ENCODE measurements around the gene CYLD.

Gene CYLD

DNA sequence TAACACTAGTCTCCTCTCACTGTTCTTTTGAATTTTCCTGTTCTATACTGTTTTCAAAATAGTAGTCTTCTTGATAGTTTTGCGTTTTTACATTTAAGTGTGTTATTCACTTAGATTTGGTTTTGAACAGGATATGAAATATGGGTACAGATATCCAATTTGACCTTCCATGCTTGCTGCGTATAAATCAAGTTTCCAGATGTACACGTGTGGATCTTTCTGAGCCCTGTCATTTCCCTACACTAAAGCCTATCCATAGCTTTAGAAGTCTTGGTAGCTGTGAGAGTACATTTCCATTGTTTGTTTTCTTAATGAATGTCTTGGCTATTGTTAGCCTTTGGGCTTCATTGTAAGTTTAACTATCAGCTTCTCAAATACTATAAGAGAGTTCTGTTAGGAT, 20.4 kb downstream of the CYLD start:
- peaks cover 25% of the 10 kb centered on the region for H3K36me3 ChIP-seq (replicated peaks; ENCODE audit: low read depth, low read length)
- no peak overlapping the region for H3K4me2 ChIP-seq (ENCODE audit: low read length)
- H3K79me2 ChIP-seq (ENCODE audit: low read length): no peaks in the 10 kb centered on the region
- H4K20me1 ChIP-seq (ENCODE audit: insufficient read depth, low read length): no peaks in the 10 kb centered on the region
- no peaks in the 10 kb centered on the region for H3K27me3 ChIP-seq (ENCODE audit: low read depth, low read length)
- TF ChIP-seq, protein P1, sequence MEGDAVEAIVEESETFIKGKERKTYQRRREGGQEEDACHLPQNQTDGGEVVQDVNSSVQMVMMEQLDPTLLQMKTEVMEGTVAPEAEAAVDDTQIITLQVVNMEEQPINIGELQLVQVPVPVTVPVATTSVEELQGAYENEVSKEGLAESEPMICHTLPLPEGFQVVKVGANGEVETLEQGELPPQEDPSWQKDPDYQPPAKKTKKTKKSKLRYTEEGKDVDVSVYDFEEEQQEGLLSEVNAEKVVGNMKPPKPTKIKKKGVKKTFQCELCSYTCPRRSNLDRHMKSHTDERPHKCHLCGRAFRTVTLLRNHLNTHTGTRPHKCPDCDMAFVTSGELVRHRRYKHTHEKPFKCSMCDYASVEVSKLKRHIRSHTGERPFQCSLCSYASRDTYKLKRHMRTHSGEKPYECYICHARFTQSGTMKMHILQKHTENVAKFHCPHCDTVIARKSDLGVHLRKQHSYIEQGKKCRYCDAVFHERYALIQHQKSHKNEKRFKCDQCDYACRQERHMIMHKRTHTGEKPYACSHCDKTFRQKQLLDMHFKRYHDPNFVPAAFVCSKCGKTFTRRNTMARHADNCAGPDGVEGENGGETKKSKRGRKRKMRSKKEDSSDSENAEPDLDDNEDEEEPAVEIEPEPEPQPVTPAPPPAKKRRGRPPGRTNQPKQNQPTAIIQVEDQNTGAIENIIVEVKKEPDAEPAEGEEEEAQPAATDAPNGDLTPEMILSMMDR (IDR thresholded peaks at IDR 0.05; ENCODE audit: low read depth, low read length): no peak
- TF ChIP-seq EZH2phosphoT487 (IDR thresholded peaks at IDR 0.05; ENCODE audit: low read depth): no peak
- H3K9ac ChIP-seq (ENCODE audit: low read length): no peak overlapping the region
- no peak overlapping the region for H3K27ac ChIP-seq (ENCODE audit: low read length)
- no peak overlapping the region for H2AFZ ChIP-seq (ENCODE audit: low read depth, low read length)
- no peak overlapping the region for H3K4me3 ChIP-seq (ENCODE audit: low read length)
- no peaks in the 10 kb centered on the region for H3K4me1 ChIP-seq (ENCODE audit: low read length)
- H3K9me3 ChIP-seq (ENCODE audit: insufficient read depth, low read length): 0 out of 2 replicates have a peak, but pooled peaks cover 7% of the 10 kb centered on the region

DNA sequence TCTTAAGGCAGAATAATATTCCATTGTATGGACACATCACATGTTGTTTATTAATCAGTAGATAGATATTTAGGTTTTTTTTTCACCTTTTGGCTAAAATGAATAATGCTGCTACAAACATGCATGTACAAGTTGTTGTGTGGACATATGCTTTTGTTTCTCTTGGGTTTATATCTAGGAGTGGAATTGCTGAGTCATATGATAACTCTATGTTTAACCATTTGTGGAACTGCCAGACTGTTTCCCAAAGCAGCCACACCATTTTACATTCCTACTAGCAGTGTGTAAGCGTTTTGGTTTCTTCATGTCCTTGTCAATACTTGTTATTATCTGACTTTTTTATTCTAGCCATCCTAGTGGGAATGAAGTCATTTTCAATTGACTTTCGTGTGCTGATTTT, 21.3 kb downstream of the CYLD start:
- no peak overlapping the region for H2AFZ ChIP-seq (ENCODE audit: low read depth, low read length)
- no peaks in the 10 kb centered on the region for H3K4me1 ChIP-seq (ENCODE audit: low read length)
- no peaks in the 10 kb centered on the region for H3K27me3 ChIP-seq (ENCODE audit: low read depth, low read length)
- no peak overlapping the region for H3K9ac ChIP-seq (ENCODE audit: low read length)
- H4K20me1 ChIP-seq (ENCODE audit: insufficient read depth, low read length): no peaks in the 10 kb centered on the region
- H3K9me3 ChIP-seq (ENCODE audit: insufficient read depth, low read length): 0 out of 2 replicates have a peak, but pooled peaks cover 7% of the 10 kb centered on the region
- H3K4me2 ChIP-seq (ENCODE audit: low read length): no peak overlapping the region
- H3K79me2 ChIP-seq (ENCODE audit: low read length): no peaks in the 10 kb centered on the region
- no peak overlapping the region for H3K27ac ChIP-seq (ENCODE audit: low read length)
- no peak overlapping the region for H3K4me3 ChIP-seq (ENCODE audit: low read length)
- no peak for TF ChIP-seq EZH2phosphoT487 (IDR thresholded peaks at IDR 0.05; ENCODE audit: low read depth)
- TF ChIP-seq, protein P1 (IDR thresholded peaks at IDR 0.05; ENCODE audit: low read depth, low read length): no peak
- H3K36me3 ChIP-seq (replicated peaks; ENCODE audit: low read depth, low read length): peaks cover 25% of the 10 kb centered on the region

DNA sequence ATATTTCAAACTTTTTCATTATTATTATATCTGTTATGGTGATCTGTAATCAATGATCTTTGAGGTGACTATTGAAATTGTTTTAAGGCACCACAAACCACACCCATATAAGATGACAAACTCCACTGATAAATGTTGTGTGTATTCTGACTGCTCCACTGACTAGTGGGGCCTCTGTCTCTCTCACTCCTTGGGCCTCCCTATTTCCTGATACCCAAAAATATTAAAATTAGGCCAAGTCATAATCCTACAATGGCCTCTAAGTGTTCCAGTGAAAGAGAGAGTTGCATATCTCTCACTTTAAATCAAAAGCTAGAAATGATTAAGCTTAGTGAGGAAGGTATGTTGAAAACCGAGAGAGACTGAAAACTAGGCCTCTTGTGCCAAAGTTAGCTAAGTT, 23.4 kb downstream of the CYLD start:
- Histone ChIP-seq H3K36me3 (replicated peaks; ENCODE audit: low read depth, low read length) (peaks cover 32% of the 10 kb centered on the region), H3K4me2 (ENCODE audit: low read length) (no peak overlapping the region), H3K27me3 (ENCODE audit: low read depth, low read length) (no peaks in the 10 kb centered on the region), H4K20me1 (ENCODE audit: insufficient read depth, low read length) (no peaks in the 10 kb centered on the region), H3K9me3 (ENCODE audit: insufficient read depth, low read length) (0 out of 2 replicates have a peak, but pooled peaks cover 7% of the 10 kb centered on the region), H3K27ac (ENCODE audit: low read length) (no peak overlapping the region), H3K4me3 (ENCODE audit: low read length) (no peak overlapping the region), H3K79me2 (ENCODE audit: low read length) (no peaks in the 10 kb centered on the region), H3K4me1 (ENCODE audit: low read length) (no peaks in the 10 kb centered on the region), H2AFZ (ENCODE audit: low read depth, low read length) (no peak overlapping the region), H3K9ac (ENCODE audit: low read length) (no peak overlapping the region)
- TF ChIP-seq, protein P1 (IDR thresholded peaks at IDR 0.05; ENCODE audit: low read depth, low read length): no peak
- TF ChIP-seq EZH2phosphoT487 (IDR thresholded peaks at IDR 0.05; ENCODE audit: low read depth): no peak

DNA sequence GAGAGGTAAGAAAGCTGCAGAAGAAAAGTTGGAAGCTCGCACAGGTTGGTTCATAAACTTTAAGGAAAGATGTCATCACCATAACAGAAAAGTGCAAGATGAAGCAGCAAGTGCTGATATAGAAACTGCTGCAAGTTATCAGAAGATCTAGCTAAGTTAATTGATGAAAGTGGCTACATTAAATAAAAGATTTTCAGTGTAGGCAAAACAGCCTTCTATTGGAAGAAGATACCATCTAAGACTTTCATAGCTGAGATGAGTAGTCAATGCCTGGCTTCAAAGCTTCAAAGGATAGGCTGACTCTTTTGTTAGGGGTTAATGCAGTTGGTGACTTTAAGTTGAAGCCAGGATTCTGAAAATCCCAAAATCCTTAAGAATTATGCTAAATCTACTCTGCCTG, 24.0 kb downstream of the CYLD start:
- Histone ChIP-seq H3K9me3 (ENCODE audit: insufficient read depth, low read length) (0 out of 2 replicates have a peak, but pooled peaks cover 7% of the 10 kb centered on the region), H4K20me1 (ENCODE audit: insufficient read depth, low read length) (no peaks in the 10 kb centered on the region), H3K27ac (ENCODE audit: low read length) (no peak overlapping the region), H3K4me1 (ENCODE audit: low read length) (no peaks in the 10 kb centered on the region), H2AFZ (ENCODE audit: low read depth, low read length) (no peak overlapping the region), H3K79me2 (ENCODE audit: low read length) (no peaks in the 10 kb centered on the region), H3K9ac (ENCODE audit: low read length) (no peak overlapping the region), H3K4me2 (ENCODE audit: low read length) (no peak overlapping the region), H3K27me3 (ENCODE audit: low read depth, low read length) (no peaks in the 10 kb centered on the region), H3K4me3 (ENCODE audit: low read length) (no peak overlapping the region), H3K36me3 (replicated peaks; ENCODE audit: low read depth, low read length) (peaks cover 32% of the 10 kb centered on the region)
- no peak for TF ChIP-seq EZH2phosphoT487 (IDR thresholded peaks at IDR 0.05; ENCODE audit: low read depth)
- TF ChIP-seq, protein P1 (IDR thresholded peaks at IDR 0.05; ENCODE audit: low read depth, low read length): no peak

Measured in OCI-LY3 (cell line).